ENCODE results near the gene MCMBP.
"Not testable (repeated sequence)": the region's sequence is repeated elsewhere in the genome, so short reads cannot be mapped to it uniquely, and the experiment has no call there.

The MCMBP gene

DNA sequence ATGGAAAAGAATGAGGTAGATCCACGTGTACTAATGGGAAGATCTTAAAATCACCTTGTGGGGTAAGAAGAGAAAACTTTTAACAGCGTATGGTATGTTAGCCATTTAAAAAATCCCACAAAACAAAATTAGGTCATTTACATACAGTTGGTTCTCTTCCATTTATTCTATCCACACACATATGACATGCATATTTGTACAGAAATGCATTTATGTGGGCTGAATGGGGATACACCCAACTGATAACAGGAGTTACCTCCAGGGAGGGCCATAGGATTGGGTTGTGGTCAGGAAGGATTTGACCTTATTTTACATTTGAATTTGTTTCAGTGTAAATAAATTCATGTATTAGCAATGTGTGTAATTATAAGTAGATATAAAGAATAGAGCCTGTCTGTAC is 71.5 kb downstream of the MCMBP start:
- no peaks in the 10 kb centered on the region for H3K9me2 ChIP-seq (replicated peaks; ENCODE audit: insufficient read depth, low read length)

GRCh38 chr10:119796039-119796438 is 76.6 kb downstream of the MCMBP start:
- H3F3A ChIP-seq (ENCODE audit: insufficient read depth, low read length), result no peaks in the 10 kb centered on the region
- H3K79me2 ChIP-seq (ENCODE audit: low read length), result no peaks in the 10 kb centered on the region
- no peaks in the 10 kb centered on the region for H3K4me1 ChIP-seq (ENCODE audit: low read length)
- H3K36me3 ChIP-seq (replicated peaks; ENCODE audit: insufficient read depth, low read length), result no peaks in the 10 kb centered on the region
- DNase-seq, result no peak
- H3K27me3 ChIP-seq (replicated peaks; ENCODE audit: insufficient read depth, low read length), result no peaks in the 10 kb centered on the region
- no peak overlapping the region for H3K9ac ChIP-seq (ENCODE audit: low read length)
- H3K27ac ChIP-seq (ENCODE audit: low read length), result no peak overlapping the region
- no peak for TF ChIP-seq EZH2phosphoT487 (IDR thresholded peaks at IDR 0.05; ENCODE audit: low read length)
- no peak for TF ChIP-seq EZH2 (optimal IDR thresholded peaks at IDR 0.05; ENCODE audit: low read depth, low read length)
- TF ChIP-seq CTCF (IDR thresholded peaks at IDR 0.05; ENCODE audit: low read length), result no peak
- no peak overlapping the region for H3K4me3 ChIP-seq (ENCODE audit: low read length)
- no peak overlapping the region for H2AFZ ChIP-seq (ENCODE audit: low read length)
- H4K20me1 ChIP-seq (ENCODE audit: insufficient read depth, low read length), result no peaks in the 10 kb centered on the region
- no peaks in the 10 kb centered on the region for H3K9me2 ChIP-seq (replicated peaks; ENCODE audit: insufficient read depth, low read length)
- H3K4me2 ChIP-seq (ENCODE audit: low read depth, low read length), result no peak overlapping the region
- no peaks in the 10 kb centered on the region; the same call in 1 of the 2 replicates for H3K9me3 ChIP-seq (replicated peaks; ENCODE audit: insufficient read depth, low read length)

More for the DNA sequence above, 71.5 kb downstream of the MCMBP start:
- TF ChIP-seq EZH2 (optimal IDR thresholded peaks at IDR 0.05; ENCODE audit: low read depth, low read length) (no peak), EZH2phosphoT487 (IDR thresholded peaks at IDR 0.05; ENCODE audit: low read length) (no peak), CTCF (IDR thresholded peaks at IDR 0.05; ENCODE audit: low read length) (no peak)
- no peak for DNase-seq
- no peaks in the 10 kb centered on the region for H3K36me3 ChIP-seq (replicated peaks; ENCODE audit: insufficient read depth, low read length)
- H4K20me1 ChIP-seq (ENCODE audit: insufficient read depth, low read length), result no peaks in the 10 kb centered on the region
- no peaks in the 10 kb centered on the region for H3F3A ChIP-seq (ENCODE audit: insufficient read depth, low read length)
- H3K4me2 ChIP-seq (ENCODE audit: low read depth, low read length), result no peak overlapping the region
- H3K4me1 ChIP-seq (ENCODE audit: low read length), result no peaks in the 10 kb centered on the region
- H3K9me3 ChIP-seq (replicated peaks; ENCODE audit: insufficient read depth, low read length), result no peaks in the 10 kb centered on the region; the same call in 1 of the 2 replicates
- no peak overlapping the region for H3K9ac ChIP-seq (ENCODE audit: low read length)
- no peaks in the 10 kb centered on the region for H3K27me3 ChIP-seq (replicated peaks; ENCODE audit: insufficient read depth, low read length)
- H3K27ac ChIP-seq (ENCODE audit: low read length), result no peak overlapping the region
- no peaks in the 10 kb centered on the region for H3K79me2 ChIP-seq (ENCODE audit: low read length)
- H3K4me3 ChIP-seq (ENCODE audit: low read length), result no peak overlapping the region
- H2AFZ ChIP-seq (ENCODE audit: low read length), result no peak overlapping the region

DNA sequence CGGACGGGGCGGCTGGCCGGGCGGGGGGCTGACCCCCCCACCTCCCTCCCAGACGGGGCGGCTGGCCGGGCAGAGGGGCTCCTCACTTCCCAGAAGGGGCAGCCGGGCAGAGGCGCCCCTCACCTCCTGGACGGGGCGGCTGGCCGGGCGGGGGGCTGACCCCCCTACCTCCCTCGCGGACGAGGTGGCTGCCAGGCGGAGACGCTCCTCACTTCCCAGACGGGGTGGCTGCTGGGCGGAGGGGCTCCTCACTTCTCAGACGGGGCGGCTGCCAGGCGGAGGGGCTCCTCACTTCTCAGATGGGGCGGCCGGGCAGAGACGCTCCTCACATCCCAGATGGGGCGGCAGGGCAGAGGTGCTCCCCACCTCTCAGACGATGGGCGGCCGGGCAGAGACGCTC is 77.5 kb downstream of the MCMBP start:
- DNase-seq; H3K27me3 ChIP-seq (replicated peaks; ENCODE audit: insufficient read depth, low read length); H4K20me1 ChIP-seq (ENCODE audit: insufficient read depth, low read length); H3K27ac ChIP-seq (ENCODE audit: low read length); H3K4me1 ChIP-seq (ENCODE audit: low read length); H3K9me3 ChIP-seq (replicated peaks; ENCODE audit: insufficient read depth, low read length); H3K79me2 ChIP-seq (ENCODE audit: low read length); H3K9ac ChIP-seq (ENCODE audit: low read length); H3F3A ChIP-seq (ENCODE audit: insufficient read depth, low read length); H2AFZ ChIP-seq (ENCODE audit: low read length); H3K36me3 ChIP-seq (replicated peaks; ENCODE audit: insufficient read depth, low read length); H3K4me3 ChIP-seq (ENCODE audit: low read length); H3K9me2 ChIP-seq (replicated peaks; ENCODE audit: insufficient read depth, low read length); H3K4me2 ChIP-seq (ENCODE audit: low read depth, low read length): not testable (repeated sequence)

GRCh38 chr10:119786117-119786769 is 86.4 kb downstream of the MCMBP start:
- TF ChIP-seq EZH2 (optimal IDR thresholded peaks at IDR 0.05; ENCODE audit: low read depth, low read length), result no peak
- no peak for TF ChIP-seq EZH2phosphoT487 (IDR thresholded peaks at IDR 0.05; ENCODE audit: low read length)
- no peak for TF ChIP-seq CTCF (IDR thresholded peaks at IDR 0.05; ENCODE audit: low read length)
- Histone ChIP-seq H3K4me2 (ENCODE audit: low read depth, low read length) (no peak overlapping the region), H3K79me2 (ENCODE audit: low read length) (no peaks in the 10 kb centered on the region), H3K36me3 (replicated peaks; ENCODE audit: insufficient read depth, low read length) (no peaks in the 10 kb centered on the region), H2AFZ (ENCODE audit: low read length) (no peak overlapping the region), H3K4me1 (ENCODE audit: low read length) (no peaks in the 10 kb centered on the region), H3K4me3 (ENCODE audit: low read length) (no peak overlapping the region), H3F3A (ENCODE audit: insufficient read depth, low read length) (no peaks in the 10 kb centered on the region), H3K9ac (ENCODE audit: low read length) (no peak overlapping the region), H3K27ac (ENCODE audit: low read length) (no peak overlapping the region), H3K27me3 (replicated peaks; ENCODE audit: insufficient read depth, low read length) (no peaks in the 10 kb centered on the region), H4K20me1 (ENCODE audit: insufficient read depth, low read length) (no peaks in the 10 kb centered on the region), H3K9me3 (replicated peaks; ENCODE audit: insufficient read depth, low read length) (no peaks in the 10 kb centered on the region), H3K9me2 (replicated peaks; ENCODE audit: insufficient read depth, low read length) (no peaks in the 10 kb centered on the region)
- no peak for DNase-seq

All from MM.1S (cell line).